Measurements from ENCODE around the gene OPHN1. TPM values are rescaled to one million over a fixed set of nuclear protein-coding genes. Genes with fewer than 3 reads are reported as not detected.
"Not testable (repeated sequence)": the region's sequence is repeated elsewhere in the genome, so short reads cannot be mapped to it uniquely, and the experiment has no call there.

Gene OPHN1
- total and polyA plus RNA-seq, 4 donors: 0.25 to 9.7 (median 4.9) TPM

DNA sequence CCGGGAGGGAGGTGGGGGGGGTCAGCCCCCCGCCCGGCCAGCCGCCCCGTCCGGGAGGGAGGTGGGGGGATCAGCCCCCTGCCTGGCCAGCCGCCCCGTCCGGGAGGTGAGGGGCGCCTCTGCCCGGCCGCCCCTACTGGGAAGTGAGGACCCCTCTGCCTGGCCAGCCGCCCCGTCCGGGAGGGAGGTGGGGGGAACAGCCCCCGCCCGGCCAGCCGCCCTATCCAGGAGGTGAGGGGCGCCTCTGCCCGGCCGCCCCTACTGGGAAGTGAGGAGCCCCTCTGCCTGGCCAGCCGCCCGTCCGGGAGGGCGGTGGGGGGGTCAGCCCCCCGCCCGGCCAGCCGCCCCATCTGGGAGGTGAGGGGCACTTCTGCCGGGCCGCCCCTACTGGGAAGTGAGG lies 106.5 kb downstream of the OPHN1 start:
- H3K27ac ChIP-seq (ENCODE audit: low read depth in 1 of 2, low read length in 2 of 2); H3K36me3 ChIP-seq (ENCODE audit: control insufficient read depth in 1 of 2, insufficient read depth in 2 of 2, low read length in 1 of 2); DNase-seq; H3K9me3 ChIP-seq (ENCODE audit: control insufficient read depth, low read length); ATAC-seq (ENCODE audit: low FRiP score); intact Hi-C loops (cut with DNase I); H3K4me3 ChIP-seq (ENCODE audit: low read length in 2 of 2); H3K4me1 ChIP-seq (ENCODE audit: control insufficient read depth in 1 of 2, insufficient read depth in 2 of 2, low read length in 2 of 2); H3K27me3 ChIP-seq (ENCODE audit: control insufficient read depth in 1 of 2, insufficient read depth in 2 of 2, low read length in 1 of 2): not testable (repeated sequence)
- 93 to 97% methylated on average over 6 to 10 of the region's 30 CpGs for WGBS, 2 donors

DNA sequence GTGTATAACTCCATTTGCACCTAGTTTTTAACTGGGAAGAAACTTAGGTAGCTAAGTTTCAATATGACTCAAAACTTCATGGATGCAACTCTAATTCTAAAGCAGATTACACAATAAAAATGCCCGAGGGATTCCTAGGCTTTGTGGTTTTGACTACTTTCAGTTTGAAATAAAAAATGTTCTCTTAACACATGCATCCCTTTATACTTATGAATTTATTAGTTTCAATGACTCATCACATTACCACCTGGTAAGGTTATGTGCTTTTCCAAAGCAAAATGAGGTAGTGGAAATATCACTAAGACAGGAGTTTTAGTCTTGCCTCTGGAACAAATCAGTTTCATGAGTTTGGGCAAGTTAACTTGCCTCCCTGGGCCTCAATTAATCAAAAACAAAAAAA lies 125.5 kb downstream of the OPHN1 start:
- ATAC-seq (ENCODE audit: low FRiP score) (no peak), DNase-seq (no peak)
- 68 to 87% methylated on average over 1 of the region's 1 CpG for WGBS, 2 donors
- no peaks in the 10 kb centered on the region for H3K9me3 ChIP-seq (ENCODE audit: control insufficient read depth, low read length)
- H3K36me3 ChIP-seq (ENCODE audit: control insufficient read depth in 1 of 2, insufficient read depth in 2 of 2, low read length in 1 of 2): no peaks in the 10 kb centered on the region
- intact Hi-C loops (cut with DNase I): no loop called here
- H3K27me3 ChIP-seq (ENCODE audit: control insufficient read depth in 1 of 2, insufficient read depth in 2 of 2, low read length in 1 of 2): no peaks in the 10 kb centered on the region
- H3K4me3 ChIP-seq (ENCODE audit: low read length in 2 of 2): no peak overlapping the region
- H3K27ac ChIP-seq (ENCODE audit: low read depth in 1 of 2, low read length in 2 of 2): no peak overlapping the region
- H3K4me1 ChIP-seq (ENCODE audit: control insufficient read depth in 1 of 2, insufficient read depth in 2 of 2, low read length in 2 of 2): no peaks in the 10 kb centered on the region

DNA sequence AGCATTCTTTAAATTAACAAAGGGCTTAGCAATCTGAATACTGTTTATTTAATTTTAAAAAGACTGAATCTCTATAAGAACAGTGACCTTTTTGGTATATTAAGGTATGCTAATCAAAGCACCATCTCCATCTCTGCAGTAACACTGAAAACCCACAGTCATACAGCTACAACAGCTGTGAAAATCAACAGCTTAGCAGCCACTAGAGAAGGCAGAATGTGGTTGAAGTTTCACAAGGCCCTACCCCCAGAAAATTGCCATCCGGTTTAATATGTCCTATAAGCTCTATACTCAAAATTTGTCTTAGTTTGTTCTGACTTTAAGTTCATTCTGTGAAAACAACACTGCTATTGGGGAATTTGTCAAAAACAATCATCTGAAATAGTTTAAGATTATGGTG lies 128.7 kb downstream of the OPHN1 start:
- Histone ChIP-seq H3K9me3 (ENCODE audit: control insufficient read depth, low read length) (no peaks in the 10 kb centered on the region), H3K4me1 (ENCODE audit: control insufficient read depth in 1 of 2, insufficient read depth in 2 of 2, low read length in 2 of 2) (no peaks in the 10 kb centered on the region), H3K36me3 (ENCODE audit: control insufficient read depth in 1 of 2, insufficient read depth in 2 of 2, low read length in 1 of 2) (no peaks in the 10 kb centered on the region), H3K27me3 (ENCODE audit: control insufficient read depth in 1 of 2, insufficient read depth in 2 of 2, low read length in 1 of 2) (no peaks in the 10 kb centered on the region), H3K27ac (ENCODE audit: low read depth in 1 of 2, low read length in 2 of 2) (no peak overlapping the region), H3K4me3 (ENCODE audit: low read length in 2 of 2) (no peak overlapping the region)
- no peak for DNase-seq
- WGBS, 2 donors: 87 to 93% methylated on average over 1 of the region's 1 CpG
- ATAC-seq (ENCODE audit: low FRiP score): no peak
- intact Hi-C loops (cut with DNase I): no loop called here

DNA sequence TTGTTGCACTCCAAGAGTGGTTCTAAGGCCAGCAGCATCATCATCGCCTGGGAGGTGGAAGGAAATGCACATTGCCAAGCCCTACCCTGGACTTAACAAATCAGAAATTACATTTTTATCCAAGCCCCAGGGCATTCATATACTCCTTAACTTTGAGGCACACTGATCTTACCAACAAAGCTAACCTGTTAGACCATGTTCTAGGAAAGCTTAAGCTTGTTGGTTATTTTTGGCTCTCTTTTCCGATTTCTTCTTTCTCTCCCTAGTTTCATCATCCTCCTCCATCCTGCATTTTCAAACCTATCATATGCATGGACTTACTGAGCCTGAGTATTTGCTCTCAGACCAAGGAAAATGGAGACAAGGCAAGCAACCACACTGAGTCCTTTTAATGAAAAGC lies 133.4 kb downstream of the OPHN1 start:
- Histone ChIP-seq H3K27me3 (ENCODE audit: control insufficient read depth in 1 of 2, insufficient read depth in 2 of 2, low read length in 1 of 2) (no peaks in the 10 kb centered on the region), H3K27ac (ENCODE audit: low read depth in 1 of 2, low read length in 2 of 2) (no peak overlapping the region), H3K4me1 (ENCODE audit: control insufficient read depth in 1 of 2, insufficient read depth in 2 of 2, low read length in 2 of 2) (no peaks in the 10 kb centered on the region), H3K9me3 (ENCODE audit: control insufficient read depth, low read length) (no peaks in the 10 kb centered on the region), H3K4me3 (ENCODE audit: low read length in 2 of 2) (no peak overlapping the region), H3K36me3 (ENCODE audit: control insufficient read depth in 1 of 2, insufficient read depth in 2 of 2, low read length in 1 of 2) (no peaks in the 10 kb centered on the region)
- ATAC-seq (ENCODE audit: low FRiP score) (no peak), DNase-seq (no peak)
- 42 to 70% methylated on average over 2 of the region's 2 CpGs for WGBS, 2 donors
- intact Hi-C loops (cut with DNase I): no loop called here

DNA sequence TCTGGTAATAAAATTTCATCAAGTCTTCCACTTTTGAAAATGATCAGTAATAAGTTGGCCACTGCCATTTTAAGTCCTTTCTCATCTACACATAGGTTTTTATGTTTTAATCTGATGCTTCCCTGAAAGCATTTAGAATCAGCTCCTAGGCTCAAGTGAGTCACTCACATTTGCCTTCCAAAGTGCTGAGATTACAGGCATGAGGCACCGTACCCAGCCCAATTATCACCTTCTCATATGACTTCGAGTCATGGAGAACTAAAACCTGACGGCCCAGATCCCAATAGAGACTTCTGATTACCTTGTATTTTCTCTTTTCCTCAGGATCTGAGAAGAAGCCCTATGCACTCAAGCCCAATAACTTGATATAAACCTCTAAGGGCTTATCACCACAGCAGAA lies 140.8 kb downstream of the OPHN1 start:
- ATAC-seq (ENCODE audit: low FRiP score): no peak
- 55 to 73% methylated on average over 3 of the region's 3 CpGs for WGBS, 2 donors
- intact Hi-C loops (cut with DNase I): no loop called here
- Histone ChIP-seq H3K27ac (ENCODE audit: low read depth in 1 of 2, low read length in 2 of 2) (no peak overlapping the region), H3K9me3 (ENCODE audit: control insufficient read depth, low read length) (no peaks in the 10 kb centered on the region), H3K27me3 (ENCODE audit: control insufficient read depth in 1 of 2, insufficient read depth in 2 of 2, low read length in 1 of 2) (no peaks in the 10 kb centered on the region), H3K36me3 (ENCODE audit: control insufficient read depth in 1 of 2, insufficient read depth in 2 of 2, low read length in 1 of 2) (no peaks in the 10 kb centered on the region), H3K4me3 (ENCODE audit: low read length in 2 of 2) (no peak overlapping the region), H3K4me1 (ENCODE audit: control insufficient read depth in 1 of 2, insufficient read depth in 2 of 2, low read length in 2 of 2) (no peaks in the 10 kb centered on the region)
- DNase-seq: no peak

DNA sequence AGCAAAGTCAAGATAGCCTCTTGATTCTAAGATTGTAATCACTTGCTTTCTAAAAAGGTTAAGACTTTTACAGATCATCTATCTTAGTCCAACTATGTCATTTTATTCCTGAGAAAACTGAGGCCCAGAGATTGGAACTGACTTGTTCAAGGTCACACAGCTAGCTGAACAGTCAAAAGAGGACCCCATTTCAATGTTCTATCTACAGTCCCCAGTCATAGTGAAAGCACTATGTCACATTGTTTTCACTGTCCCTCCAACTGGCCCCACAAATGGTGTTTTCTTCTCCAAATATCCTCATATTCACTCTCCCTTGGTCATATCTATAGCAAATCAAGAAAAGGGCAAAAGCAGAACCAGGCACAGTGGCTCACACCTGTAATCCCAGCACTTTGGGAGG lies 145.2 kb downstream of the OPHN1 start:
- Histone ChIP-seq H3K27ac (ENCODE audit: low read depth in 1 of 2, low read length in 2 of 2) (no peak overlapping the region), H3K4me3 (ENCODE audit: low read length in 2 of 2) (no peak overlapping the region), H3K4me1 (ENCODE audit: control insufficient read depth in 1 of 2, insufficient read depth in 2 of 2, low read length in 2 of 2) (no peaks in the 10 kb centered on the region), H3K27me3 (ENCODE audit: control insufficient read depth in 1 of 2, insufficient read depth in 2 of 2, low read length in 1 of 2) (no peaks in the 10 kb centered on the region), H3K9me3 (ENCODE audit: control insufficient read depth, low read length) (no peaks in the 10 kb centered on the region), H3K36me3 (ENCODE audit: control insufficient read depth in 1 of 2, insufficient read depth in 2 of 2, low read length in 1 of 2) (no peaks in the 10 kb centered on the region)
- no peak for DNase-seq
- intact Hi-C loops (cut with DNase I): no loop called here
- no peak for ATAC-seq (ENCODE audit: low FRiP score)

DNA sequence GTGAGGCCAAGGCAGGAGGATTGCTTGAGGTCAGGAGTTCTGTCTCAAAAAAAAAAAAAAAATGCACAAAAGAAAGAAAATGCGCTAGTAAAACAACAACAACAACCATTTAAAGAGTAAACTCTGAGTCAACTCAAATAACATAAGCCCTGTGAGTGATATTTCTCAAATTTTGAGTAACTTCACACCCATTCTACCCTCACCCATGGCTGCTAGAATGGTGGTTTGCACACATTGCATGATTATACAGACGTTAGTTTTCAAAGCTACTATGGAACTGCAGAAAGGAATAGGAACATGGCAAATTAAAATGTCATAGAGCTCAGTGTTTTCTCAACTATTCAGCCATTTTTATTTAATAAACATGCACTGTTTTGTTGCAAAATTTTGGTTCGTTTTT lies 145.9 kb downstream of the OPHN1 start:
- intact Hi-C loops (cut with DNase I): no loop called here
- ATAC-seq (ENCODE audit: low FRiP score) (no peak), DNase-seq (no peak)
- Histone ChIP-seq H3K27me3 (ENCODE audit: control insufficient read depth in 1 of 2, insufficient read depth in 2 of 2, low read length in 1 of 2) (no peaks in the 10 kb centered on the region), H3K4me1 (ENCODE audit: control insufficient read depth in 1 of 2, insufficient read depth in 2 of 2, low read length in 2 of 2) (no peaks in the 10 kb centered on the region), H3K36me3 (ENCODE audit: control insufficient read depth in 1 of 2, insufficient read depth in 2 of 2, low read length in 1 of 2) (no peaks in the 10 kb centered on the region), H3K4me3 (ENCODE audit: low read length in 2 of 2) (no peak overlapping the region), H3K27ac (ENCODE audit: low read depth in 1 of 2, low read length in 2 of 2) (no peak overlapping the region), H3K9me3 (ENCODE audit: control insufficient read depth, low read length) (no peaks in the 10 kb centered on the region)
- WGBS, 2 donors: 65 to 85% methylated on average over 3 of the region's 3 CpGs

DNA sequence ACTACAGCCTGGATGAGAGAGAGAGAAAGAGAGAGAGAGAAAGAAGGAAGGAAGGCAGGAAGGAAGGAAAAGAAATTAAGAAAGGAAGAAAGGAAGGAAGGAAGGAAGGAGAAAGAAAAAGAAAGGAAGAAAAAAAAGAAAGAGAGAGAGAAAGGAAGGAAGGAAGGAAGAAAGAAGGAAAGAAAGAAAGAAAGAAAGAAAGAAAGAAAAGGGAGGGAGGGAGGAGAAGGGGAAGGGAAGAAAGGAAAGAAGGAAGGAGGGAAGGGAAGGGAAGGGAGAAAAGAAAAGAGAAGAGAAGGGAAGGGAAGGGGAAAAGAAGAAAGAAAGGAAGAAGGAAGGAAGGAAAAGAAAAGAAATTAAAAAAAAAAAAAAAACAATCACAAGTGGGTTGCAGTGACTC lies 146.3 kb downstream of the OPHN1 start:
- intact Hi-C loops (cut with DNase I): no loop called here
- ATAC-seq (ENCODE audit: low FRiP score): no peak

DNA sequence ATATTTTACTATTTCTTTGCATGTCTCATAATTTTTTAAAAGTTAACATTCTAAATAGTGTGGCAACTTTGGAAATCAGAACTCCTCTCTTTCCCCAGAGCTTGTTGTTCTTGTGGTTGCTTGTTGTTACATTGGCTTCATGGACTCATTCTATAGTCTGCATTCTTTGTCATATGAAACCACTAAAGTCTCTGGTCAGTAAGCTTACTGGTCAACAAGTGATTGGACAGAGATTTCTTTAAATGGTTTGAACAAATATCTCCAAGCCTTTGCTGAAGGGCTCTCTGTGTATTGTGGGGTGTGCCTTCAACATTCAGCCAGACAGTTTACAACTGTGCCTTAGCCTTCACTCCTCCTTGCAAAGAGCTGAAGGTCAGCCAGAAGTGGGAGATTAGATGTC lies 147.2 kb downstream of the OPHN1 start:
- Histone ChIP-seq H3K36me3 (ENCODE audit: control insufficient read depth in 1 of 2, insufficient read depth in 2 of 2, low read length in 1 of 2) (no peaks in the 10 kb centered on the region), H3K4me1 (ENCODE audit: control insufficient read depth in 1 of 2, insufficient read depth in 2 of 2, low read length in 2 of 2) (no peaks in the 10 kb centered on the region), H3K9me3 (ENCODE audit: control insufficient read depth, low read length) (no peaks in the 10 kb centered on the region), H3K27ac (ENCODE audit: low read depth in 1 of 2, low read length in 2 of 2) (no peak overlapping the region), H3K4me3 (ENCODE audit: low read length in 2 of 2) (no peak overlapping the region), H3K27me3 (ENCODE audit: control insufficient read depth in 1 of 2, insufficient read depth in 2 of 2, low read length in 1 of 2) (no peaks in the 10 kb centered on the region)
- no peak for DNase-seq
- no peak for ATAC-seq (ENCODE audit: low FRiP score)
- intact Hi-C loops (cut with DNase I): no loop called here

More for the DNA sequence above, 146.3 kb downstream of the OPHN1 start:
- H3K27me3 ChIP-seq (ENCODE audit: control insufficient read depth in 1 of 2, insufficient read depth in 2 of 2, low read length in 1 of 2): no peaks in the 10 kb centered on the region
- no peak overlapping the region for H3K4me3 ChIP-seq (ENCODE audit: low read length in 2 of 2)
- no peaks in the 10 kb centered on the region for H3K4me1 ChIP-seq (ENCODE audit: control insufficient read depth in 1 of 2, insufficient read depth in 2 of 2, low read length in 2 of 2)
- no peaks in the 10 kb centered on the region for H3K36me3 ChIP-seq (ENCODE audit: control insufficient read depth in 1 of 2, insufficient read depth in 2 of 2, low read length in 1 of 2)
- H3K27ac ChIP-seq (ENCODE audit: low read depth in 1 of 2, low read length in 2 of 2): no peak overlapping the region
- no peaks in the 10 kb centered on the region for H3K9me3 ChIP-seq (ENCODE audit: control insufficient read depth, low read length)
- DNase-seq: no peak
